ENCODE results near the gene CCDC136.

Gene CCDC136

DNA sequence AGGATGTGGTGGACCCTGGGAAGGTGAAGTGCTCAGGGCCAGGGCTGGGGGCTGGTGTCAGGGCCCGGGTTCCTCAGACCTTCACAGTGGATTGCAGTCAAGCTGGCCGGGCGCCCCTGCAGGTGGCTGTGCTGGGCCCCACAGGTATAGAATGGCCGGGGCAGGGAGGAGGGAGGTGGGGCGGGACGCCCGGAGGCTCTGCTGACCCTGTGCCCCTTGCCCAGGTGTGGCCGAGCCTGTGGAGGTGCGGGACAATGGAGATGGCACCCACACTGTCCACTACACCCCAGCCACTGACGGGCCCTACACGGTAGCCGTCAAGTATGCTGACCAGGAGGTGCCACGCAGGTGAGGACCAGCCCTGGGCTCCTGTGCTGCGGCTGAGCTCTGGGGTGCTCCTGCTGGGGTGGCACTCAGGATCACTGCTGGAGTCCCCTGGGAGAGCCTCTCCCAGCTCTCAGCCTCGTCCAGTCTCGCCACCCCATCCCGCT lies 56.0 kb downstream of the CCDC136 start:
- TF ChIP-seq, protein P1, sequence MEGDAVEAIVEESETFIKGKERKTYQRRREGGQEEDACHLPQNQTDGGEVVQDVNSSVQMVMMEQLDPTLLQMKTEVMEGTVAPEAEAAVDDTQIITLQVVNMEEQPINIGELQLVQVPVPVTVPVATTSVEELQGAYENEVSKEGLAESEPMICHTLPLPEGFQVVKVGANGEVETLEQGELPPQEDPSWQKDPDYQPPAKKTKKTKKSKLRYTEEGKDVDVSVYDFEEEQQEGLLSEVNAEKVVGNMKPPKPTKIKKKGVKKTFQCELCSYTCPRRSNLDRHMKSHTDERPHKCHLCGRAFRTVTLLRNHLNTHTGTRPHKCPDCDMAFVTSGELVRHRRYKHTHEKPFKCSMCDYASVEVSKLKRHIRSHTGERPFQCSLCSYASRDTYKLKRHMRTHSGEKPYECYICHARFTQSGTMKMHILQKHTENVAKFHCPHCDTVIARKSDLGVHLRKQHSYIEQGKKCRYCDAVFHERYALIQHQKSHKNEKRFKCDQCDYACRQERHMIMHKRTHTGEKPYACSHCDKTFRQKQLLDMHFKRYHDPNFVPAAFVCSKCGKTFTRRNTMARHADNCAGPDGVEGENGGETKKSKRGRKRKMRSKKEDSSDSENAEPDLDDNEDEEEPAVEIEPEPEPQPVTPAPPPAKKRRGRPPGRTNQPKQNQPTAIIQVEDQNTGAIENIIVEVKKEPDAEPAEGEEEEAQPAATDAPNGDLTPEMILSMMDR (IDR thresholded peaks at IDR 0.05; ENCODE audit: unreplicated experiment in 3 of 3): no peak
- no peaks in the 10 kb centered on the region for H3K4me1 Mint-ChIP-seq
- H3K27ac Mint-ChIP-seq: no peak overlapping the region
- peaks cover 36% of the 10 kb centered on the region for H3K36me3 Mint-ChIP-seq (ENCODE audit: low read depth)
- no peaks in the 10 kb centered on the region for H3K9me3 Mint-ChIP-seq
- no peaks in the 10 kb centered on the region for H3K27me3 Mint-ChIP-seq (ENCODE audit: low read depth)
- no peak overlapping the region for H3K4me3 Mint-ChIP-seq

DNA sequence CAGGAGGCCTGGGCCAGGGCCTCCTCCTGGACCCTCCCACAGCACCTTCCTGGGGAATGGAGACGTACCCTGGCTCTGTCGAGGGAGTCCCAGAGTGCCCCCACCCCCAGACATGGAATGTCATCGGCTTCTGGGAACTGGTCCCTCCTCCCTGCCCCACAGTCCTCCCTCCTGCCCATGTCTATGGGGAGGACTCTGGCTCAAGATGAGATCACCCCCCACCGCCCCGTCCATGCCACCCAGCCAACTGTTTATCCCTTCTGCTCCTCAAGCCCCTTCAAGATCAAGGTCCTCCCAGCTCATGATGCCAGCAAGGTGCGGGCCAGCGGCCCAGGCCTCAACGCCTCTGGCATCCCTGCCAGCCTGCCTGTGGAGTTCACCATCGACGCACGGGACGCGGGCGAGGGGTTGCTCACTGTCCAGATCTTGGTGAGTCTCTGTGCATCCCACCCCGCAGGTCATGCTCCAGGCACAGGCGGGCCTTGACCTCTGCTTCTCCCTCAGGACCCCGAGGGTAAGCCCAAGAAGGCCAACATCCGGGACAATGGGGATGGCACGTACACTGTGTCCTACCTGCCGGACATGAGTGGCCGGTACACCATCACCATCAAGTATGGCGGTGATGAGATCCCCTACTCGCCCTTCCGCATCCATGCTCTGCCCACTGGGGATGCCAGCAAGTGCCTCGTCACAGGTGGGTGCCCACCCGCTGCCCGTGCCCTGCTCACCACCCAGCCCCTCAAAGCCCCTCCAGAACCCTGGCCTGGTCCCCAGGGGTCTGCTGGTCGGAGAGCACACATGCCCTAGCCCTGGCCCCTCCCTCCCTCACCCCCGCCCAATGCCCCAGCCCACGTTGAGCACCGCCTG lies 56.8 kb downstream of the CCDC136 start:
- H3K4me3 Mint-ChIP-seq: no peak overlapping the region
- peaks cover 40% of the 10 kb centered on the region for H3K36me3 Mint-ChIP-seq (ENCODE audit: low read depth)
- H3K9me3 Mint-ChIP-seq: no peaks in the 10 kb centered on the region
- TF ChIP-seq, protein P1 (IDR thresholded peaks at IDR 0.05; ENCODE audit: unreplicated experiment in 3 of 3): no peak
- no peaks in the 10 kb centered on the region for H3K27me3 Mint-ChIP-seq (ENCODE audit: low read depth)
- H3K27ac Mint-ChIP-seq: no peak overlapping the region
- no peaks in the 10 kb centered on the region for H3K4me1 Mint-ChIP-seq

DNA sequence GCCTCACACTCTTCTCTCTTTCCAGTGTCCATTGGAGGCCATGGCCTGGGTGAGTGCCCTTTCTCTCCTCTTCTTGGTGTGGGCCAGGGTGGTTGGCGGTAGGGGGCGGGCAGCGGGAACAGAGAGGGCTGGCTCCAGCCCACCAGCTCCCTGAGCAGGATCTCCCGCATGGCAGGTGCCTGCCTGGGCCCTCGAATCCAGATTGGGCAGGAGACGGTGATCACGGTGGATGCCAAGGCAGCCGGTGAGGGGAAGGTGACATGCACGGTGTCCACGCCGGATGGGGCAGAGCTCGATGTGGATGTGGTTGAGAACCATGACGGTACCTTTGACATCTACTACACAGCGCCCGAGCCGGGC lies 57.4 kb downstream of the CCDC136 start:
- H3K4me3 Mint-ChIP-seq: no peak overlapping the region
- no peak overlapping the region for H3K27ac Mint-ChIP-seq
- H3K27me3 Mint-ChIP-seq (ENCODE audit: low read depth): no peaks in the 10 kb centered on the region
- TF ChIP-seq, protein P1 (IDR thresholded peaks at IDR 0.05; ENCODE audit: unreplicated experiment in 3 of 3): no peak
- H3K4me1 Mint-ChIP-seq: no peaks in the 10 kb centered on the region
- H3K36me3 Mint-ChIP-seq (ENCODE audit: low read depth): peaks cover 38% of the 10 kb centered on the region
- no peaks in the 10 kb centered on the region for H3K9me3 Mint-ChIP-seq

DNA sequence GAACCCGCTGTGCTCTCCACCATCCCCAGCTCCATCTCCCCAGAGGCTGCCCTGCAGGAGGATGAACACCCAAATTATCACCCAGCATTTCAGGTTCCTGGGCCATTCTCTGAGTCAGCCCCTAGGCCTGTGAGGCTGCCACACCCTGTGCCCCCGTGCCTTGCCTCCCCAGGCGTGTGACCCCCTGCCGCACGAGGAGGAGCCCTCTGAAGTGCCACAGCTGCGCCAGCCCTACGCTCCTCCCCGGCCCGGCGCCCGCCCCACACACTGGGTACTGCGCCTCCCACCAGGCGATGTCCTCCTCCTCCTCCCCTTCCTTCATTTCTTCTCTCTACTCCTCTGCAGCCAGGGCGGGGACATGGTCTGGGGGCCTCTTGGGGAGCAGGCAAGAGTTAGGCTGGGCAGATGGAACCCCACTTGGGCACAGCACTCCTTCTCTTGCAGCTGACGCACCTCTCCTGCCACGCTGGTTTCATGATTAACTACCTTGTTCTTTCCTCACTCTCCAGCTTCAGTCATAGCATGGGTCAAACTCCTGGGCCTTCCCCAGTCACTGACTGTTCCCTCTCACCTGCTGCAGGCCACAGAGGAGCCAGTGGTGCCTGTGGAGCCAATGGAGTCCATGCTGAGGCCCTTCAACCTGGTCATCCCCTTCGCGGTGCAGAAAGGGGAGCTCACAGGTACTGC lies 58.2 kb downstream of the CCDC136 start:
- Mint-ChIP-seq H3K27ac (peak overlapping the region in 1 of 3 experiments; percentile 1), H3K4me1 (no peaks in the 10 kb centered on the region), H3K27me3 (ENCODE audit: low read depth) (no peaks in the 10 kb centered on the region), H3K9me3 (no peaks in the 10 kb centered on the region), H3K36me3 (ENCODE audit: low read depth) (peaks cover 31% of the 10 kb centered on the region), H3K4me3 (no peak overlapping the region)
- TF ChIP-seq, protein P1 (IDR thresholded peaks at IDR 0.05; ENCODE audit: unreplicated experiment in 3 of 3): no peak

DNA sequence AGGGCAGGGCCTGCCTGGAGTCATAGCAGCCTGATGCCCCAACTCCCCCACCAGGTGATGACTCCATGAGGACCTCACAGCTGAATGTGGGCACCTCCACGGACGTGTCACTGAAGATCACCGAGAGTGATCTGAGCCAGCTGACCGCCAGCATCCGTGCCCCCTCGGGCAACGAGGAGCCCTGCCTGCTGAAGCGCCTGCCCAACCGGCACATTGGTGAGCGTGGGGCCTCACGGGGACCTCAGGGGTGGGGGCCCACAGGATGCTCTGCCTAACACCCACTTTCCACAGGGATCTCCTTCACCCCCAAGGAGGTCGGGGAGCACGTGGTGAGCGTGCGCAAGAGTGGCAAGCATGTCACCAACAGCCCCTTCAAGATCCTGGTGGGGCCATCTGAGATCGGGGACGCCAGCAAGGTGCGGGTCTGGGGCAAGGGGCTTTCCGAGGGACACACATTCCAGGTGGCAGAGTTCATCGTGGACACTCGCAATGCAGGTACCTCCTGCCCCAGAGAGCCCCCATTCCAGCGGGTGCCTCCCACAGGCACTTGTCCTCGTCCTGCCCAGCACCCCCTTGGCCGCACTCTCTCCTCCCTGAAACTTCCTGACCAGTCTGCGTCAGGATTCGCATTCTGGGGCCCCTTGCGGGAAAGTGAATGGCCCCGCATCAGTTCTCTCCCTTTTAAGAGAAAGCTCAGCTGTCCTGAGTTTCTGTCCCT lies 60.9 kb downstream of the CCDC136 start:
- H3K9me3 Mint-ChIP-seq: no peaks in the 10 kb centered on the region
- no peaks in the 10 kb centered on the region for H3K27me3 Mint-ChIP-seq (ENCODE audit: low read depth)
- TF ChIP-seq, protein P1 (IDR thresholded peaks at IDR 0.05; ENCODE audit: unreplicated experiment in 3 of 3): no peak
- H3K4me3 Mint-ChIP-seq: no peak overlapping the region
- no peak overlapping the region for H3K27ac Mint-ChIP-seq
- no peaks in the 10 kb centered on the region for H3K4me1 Mint-ChIP-seq
- H3K36me3 Mint-ChIP-seq (ENCODE audit: low read depth): peaks cover 35% of the 10 kb centered on the region

Data from nephron (organoid).